HEK293 (cell line): ENCODE results near the gene ARID1A.

ENCODE experiments used
- CTCF ChIA-PET: fragments of 350-600 bp; formaldehyde crosslinking; extraction: SDS; loops from one replicate; lab custom pipeline; 2021; ENCODE audit warnings: antibody characterized with exemption; lab: Yijun Ruan, JAX
- POLR2A ChIA-PET: fragments of 300-600 bp; formaldehyde crosslinking; extraction: SDS; loops from one replicate; lab custom pipeline; 2020; ENCODE audit warnings: antibody characterized with exemption, inconsistent platforms; lab: Yijun Ruan, JAX
- H3K27ac ChIP-seq: fragments of 200-500 bp; sonication (Bioruptor generic); 2 replicates; pipeline ENCODE4 v1.5.1; 2014; ENCODE audit warnings: low read depth, low read length, control low read depth, inconsistent platforms; ENCODE audit errors: extremely low read depth
- H3K36me3 ChIP-seq, 2 experiments: fragments of 200-500 bp in 1 of 2; sonication (Bioruptor generic) in 1 of 2; 1 replicate in 1 of 2; 2 replicates in 1 of 2; pipeline ENCODE4 v1.5.1; 2014 to 2017; ENCODE audit warnings: inconsistent platforms in 2 of 2, low read length in 2 of 2; ENCODE audit not compliant: control insufficient read depth in 2 of 2, insufficient read depth in 1 of 2
- H3K4me1 ChIP-seq: fragments of 200-500 bp; sonication (Bioruptor generic); 2 replicates; pipeline ENCODE4 v1.5.1; 2014; ENCODE audit warnings: mild to moderate bottlenecking, low read length, inconsistent platforms; ENCODE audit not compliant: control insufficient read depth, insufficient read depth
- H3K4me3 ChIP-seq: 2 replicates; pipeline ENCODE4 v1.5.1; 2011; ENCODE audit warnings: low read depth, mild to moderate bottlenecking, control low read depth, low read length, moderate library complexity
- H3K9me3 ChIP-seq: fragments of 200-500 bp; sonication (Bioruptor generic); 2 replicates; pipeline ENCODE4 v1.5.1; 2014; ENCODE audit warnings: low read depth, low read length, inconsistent platforms; ENCODE audit not compliant: control insufficient read depth, insufficient read depth
- AEBP2 ChIP-seq: fragments of 450-650 bp; formaldehyde crosslinking; IDR thresholded peaks from 2 replicates; pipeline ENCODE4 v1.5.1; 2016; ENCODE audit warnings: missing biosample characterization, missing genetic modification characterization, borderline replicate concordance
- BCL11A ChIP-seq: fragments of 450-650 bp; formaldehyde crosslinking; IDR thresholded peaks from 2 replicates; pipeline ENCODE4 v1.5.1; 2016; ENCODE audit warnings: low read depth, missing biosample characterization, missing genetic modification characterization
- CTCF ChIP-seq: fragments of 450-650 bp; formaldehyde crosslinking; IDR thresholded peaks from 2 replicates; pipeline ENCODE4 v1.5.1; 2016; ENCODE audit warnings: missing biosample characterization, missing genetic modification characterization
- KLF8 ChIP-seq: fragments of 450-650 bp; formaldehyde crosslinking; IDR thresholded peaks from 2 replicates; pipeline ENCODE4 v1.5.1; 2016; ENCODE audit warnings: missing biosample characterization, missing genetic modification characterization
- SCRT1 ChIP-seq: fragments of 450-650 bp; formaldehyde crosslinking; IDR thresholded peaks from 2 replicates; pipeline ENCODE4 v1.5.1; 2016; ENCODE audit warnings: missing biosample characterization, missing genetic modification characterization, borderline replicate concordance
- ZBTB49 ChIP-seq: fragments of 450-650 bp; formaldehyde crosslinking; IDR thresholded peaks from 2 replicates; pipeline ENCODE4 v1.5.1; 2016; ENCODE audit warnings: missing biosample characterization, missing genetic modification characterization, low read depth
- ZFHX2 ChIP-seq: fragments of 450-650 bp; formaldehyde crosslinking; conservative IDR thresholded peaks from 2 replicates; pipeline ENCODE4 v1.5.1; 2016; ENCODE audit warnings: missing biosample characterization, missing genetic modification characterization
- ZFP3 ChIP-seq: fragments of 450-650 bp; formaldehyde crosslinking; IDR thresholded peaks from 2 replicates; pipeline ENCODE4 v1.5.1; 2016; ENCODE audit warnings: low read depth, missing biosample characterization, missing genetic modification characterization
- ZNF133 ChIP-seq: fragments of 450-650 bp; formaldehyde crosslinking; IDR thresholded peaks from 2 replicates; pipeline ENCODE4 v1.5.1; 2016; ENCODE audit warnings: missing biosample characterization, missing genetic modification characterization
- ZNF155 ChIP-seq: fragments of 450-650 bp; formaldehyde crosslinking; IDR thresholded peaks from 2 replicates; pipeline ENCODE4 v1.5.1; 2016; ENCODE audit warnings: missing biosample characterization, missing genetic modification characterization
- ZNF157 ChIP-seq: fragments of 450-650 bp; formaldehyde crosslinking; IDR thresholded peaks from 2 replicates; pipeline ENCODE4 v1.5.1; 2016; ENCODE audit warnings: missing biosample characterization, missing genetic modification characterization
- ZNF214 ChIP-seq: fragments of 450-650 bp; formaldehyde crosslinking; IDR thresholded peaks from 2 replicates; pipeline ENCODE4 v1.5.1; 2017; ENCODE audit warnings: missing biosample characterization, mild to moderate bottlenecking, missing genetic modification characterization, borderline replicate concordance
- ZNF518A ChIP-seq: fragments of 450-650 bp; formaldehyde crosslinking; conservative IDR thresholded peaks from 2 replicates; pipeline ENCODE4 v1.5.1; 2016; ENCODE audit warnings: low read depth, missing biosample characterization, missing genetic modification characterization
- ZNF623 ChIP-seq: fragments of 450-650 bp; formaldehyde crosslinking; IDR thresholded peaks from 2 replicates; pipeline ENCODE4 v1.5.1; 2016; ENCODE audit warnings: missing biosample characterization, missing genetic modification characterization
- ZNF677 ChIP-seq: fragments of 450-650 bp; IDR thresholded peaks from 2 replicates; pipeline ENCODE4 v1.5.0; 2018; ENCODE audit warnings: missing biosample characterization, mild to moderate bottlenecking, missing genetic modification characterization, moderate library complexity
- TF ChIP-seq, protein P1 (sequence below): fragments of 450-650 bp; formaldehyde crosslinking; IDR thresholded peaks from 2 replicates; pipeline ENCODE4 v1.5.1; 2016; ENCODE audit warnings: missing biosample characterization, missing genetic modification characterization
- TF ChIP-seq, protein P2 (sequence below): fragments of 450-650 bp; formaldehyde crosslinking; optimal IDR thresholded peaks from 2 replicates; pipeline ENCODE3; 2016; ENCODE audit warnings: missing biosample characterization, mild to moderate bottlenecking, missing genetic modification characterization
- TF ChIP-seq, protein P3 (sequence below): fragments of 450-650 bp; formaldehyde crosslinking; IDR thresholded peaks from 2 replicates; pipeline ENCODE4 v1.5.1; 2016; ENCODE audit warnings: missing biosample characterization, missing genetic modification characterization

ARID1A gene

DNA sequence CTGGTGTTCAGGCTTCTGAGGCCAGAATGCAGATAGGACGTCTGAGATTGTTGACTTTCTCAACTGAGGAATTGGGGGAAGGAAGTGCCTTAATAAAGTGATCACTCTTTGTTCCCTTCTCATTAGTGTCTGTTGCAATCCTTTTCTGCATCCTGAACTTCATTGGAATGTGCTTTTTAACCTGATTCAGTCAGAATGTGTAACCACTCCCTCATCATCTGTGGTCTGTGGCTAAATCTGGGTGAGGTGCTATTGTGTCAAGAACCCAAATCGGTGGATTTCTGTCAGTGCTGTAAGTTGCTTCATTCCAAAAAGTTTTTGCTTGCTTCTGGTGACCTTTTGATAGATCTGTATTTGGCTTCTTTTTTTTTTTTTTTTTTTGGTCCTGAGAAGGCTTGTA lies 38.2 kb downstream of the ARID1A start:
- no peak for TF ChIP-seq BCL11A (tag by site-specific recombination)
- TF ChIP-seq ZNF623, result no peak
- TF ChIP-seq AEBP2 (tag by site-specific recombination), result no peak
- TF ChIP-seq, protein P1, sequence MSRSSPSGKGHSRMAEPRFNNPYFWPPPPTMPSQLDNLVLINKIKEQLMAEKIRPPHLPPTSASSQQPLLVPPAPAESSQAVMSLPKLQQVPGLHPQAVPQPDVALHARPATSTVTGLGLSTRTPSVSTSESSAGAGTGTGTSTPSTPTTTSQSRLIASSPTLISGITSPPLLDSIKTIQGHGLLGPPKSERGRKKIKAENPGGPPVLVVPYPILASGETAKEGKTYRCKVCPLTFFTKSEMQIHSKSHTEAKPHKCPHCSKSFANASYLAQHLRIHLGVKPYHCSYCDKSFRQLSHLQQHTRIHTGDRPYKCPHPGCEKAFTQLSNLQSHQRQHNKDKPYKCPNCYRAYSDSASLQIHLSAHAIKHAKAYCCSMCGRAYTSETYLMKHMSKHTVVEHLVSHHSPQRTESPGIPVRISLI (tag by site-specific recombination), result no peak
- TF ChIP-seq ZBTB49 (tag by site-specific recombination), result no peak
- Histone ChIP-seq H3K27ac (no peak overlapping the region), H3K4me1 (no peaks in the 10 kb centered on the region), H3K4me3 (no peak overlapping the region), H3K9me3 (no peaks in the 10 kb centered on the region), H3K36me3 (peaks cover 52 to 91% of the 10 kb centered on the region in 2 experiments)
- ChIA-PET CTCF (interaction anchor here (0.5 kb wide), 1 partner anchor 152 kb away, joined by 3 read pairs; no protein-coding TSS in a partner anchor), POLR2A (no interaction called here)

- Histone ChIP-seq H3K4me3 (no peak overlapping the region), H3K9me3 (no peaks in the 10 kb centered on the region), H3K36me3 (peaks cover 52 to 91% of the 10 kb centered on the region in 2 experiments), H3K27ac (no peak overlapping the region), H3K4me1 (no peaks in the 10 kb centered on the region)
- POLR2A ChIA-PET, result no interaction called here
- CTCF ChIA-PET, result no interaction called here
- TF ChIP-seq SCRT1 (tag by site-specific recombination), result no peak
- TF ChIP-seq ZNF157 (tag by site-specific recombination), result no peak
- TF ChIP-seq ZNF214 (tag by site-specific recombination), result no peak
- TF ChIP-seq ZNF133, result no peak
- no peak for TF ChIP-seq ZNF155
- TF ChIP-seq KLF8 (tag by site-specific recombination), result no peak
- no peak for TF ChIP-seq ZNF677
- TF ChIP-seq, protein P2, sequence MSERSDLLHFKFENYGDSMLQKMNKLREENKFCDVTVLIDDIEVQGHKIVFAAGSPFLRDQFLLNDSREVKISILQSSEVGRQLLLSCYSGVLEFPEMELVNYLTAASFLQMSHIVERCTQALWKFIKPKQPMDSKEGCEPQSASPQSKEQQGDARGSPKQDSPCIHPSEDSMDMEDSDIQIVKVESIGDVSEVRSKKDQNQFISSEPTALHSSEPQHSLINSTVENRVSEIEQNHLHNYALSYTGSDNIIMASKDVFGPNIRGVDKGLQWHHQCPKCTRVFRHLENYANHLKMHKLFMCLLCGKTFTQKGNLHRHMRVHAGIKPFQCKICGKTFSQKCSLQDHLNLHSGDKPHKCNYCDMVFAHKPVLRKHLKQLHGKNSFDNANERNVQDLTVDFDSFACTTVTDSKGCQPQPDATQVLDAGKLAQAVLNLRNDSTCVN, result no peak
- no peak for TF ChIP-seq ZNF518A (tag by site-specific recombination)
- no peak for TF ChIP-seq ZNF623
- no peak for TF ChIP-seq CTCF (tag by site-specific recombination)
- no peak for TF ChIP-seq ZFHX2 (tag by site-specific recombination)
- TF ChIP-seq, protein P3, sequence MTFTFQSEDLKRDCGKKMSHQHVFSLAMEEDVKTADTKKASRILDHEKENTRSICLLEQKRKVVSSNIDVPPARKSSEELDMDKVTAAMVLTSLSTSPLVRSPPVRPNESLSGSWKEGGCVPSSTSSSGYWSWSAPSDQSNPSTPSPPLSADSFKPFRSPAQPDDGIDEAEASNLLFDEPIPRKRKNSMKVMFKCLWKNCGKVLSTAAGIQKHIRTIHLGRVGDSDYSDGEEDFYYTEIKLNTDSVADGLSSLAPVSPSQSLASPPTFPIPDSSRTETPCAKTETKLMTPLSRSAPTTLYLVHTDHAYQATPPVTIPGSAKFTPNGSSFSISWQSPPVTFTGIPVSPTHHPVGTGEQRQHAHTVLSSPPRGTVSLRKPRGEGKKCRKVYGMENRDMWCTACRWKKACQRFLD (tag by site-specific recombination), result no peak
- TF ChIP-seq ZFP3 (tag by site-specific recombination), result no peak
Observed at GRCh38 chr1:26734501-26735058, 38.8 kb downstream of the ARID1A start.
